Femur (tissue), 1 donor: Measurements from ENCODE around the gene COL23A1.

Source experiments
- DNase-seq: peaks from one replicate; pipeline ENCODE4 v3.0.0-alpha.2; 2017

The COL23A1 gene

GRCh38 chr5:178469975-178470759 lies 120.0 kb downstream of the COL23A1 start:
- DNase-seq = no peak

DNA sequence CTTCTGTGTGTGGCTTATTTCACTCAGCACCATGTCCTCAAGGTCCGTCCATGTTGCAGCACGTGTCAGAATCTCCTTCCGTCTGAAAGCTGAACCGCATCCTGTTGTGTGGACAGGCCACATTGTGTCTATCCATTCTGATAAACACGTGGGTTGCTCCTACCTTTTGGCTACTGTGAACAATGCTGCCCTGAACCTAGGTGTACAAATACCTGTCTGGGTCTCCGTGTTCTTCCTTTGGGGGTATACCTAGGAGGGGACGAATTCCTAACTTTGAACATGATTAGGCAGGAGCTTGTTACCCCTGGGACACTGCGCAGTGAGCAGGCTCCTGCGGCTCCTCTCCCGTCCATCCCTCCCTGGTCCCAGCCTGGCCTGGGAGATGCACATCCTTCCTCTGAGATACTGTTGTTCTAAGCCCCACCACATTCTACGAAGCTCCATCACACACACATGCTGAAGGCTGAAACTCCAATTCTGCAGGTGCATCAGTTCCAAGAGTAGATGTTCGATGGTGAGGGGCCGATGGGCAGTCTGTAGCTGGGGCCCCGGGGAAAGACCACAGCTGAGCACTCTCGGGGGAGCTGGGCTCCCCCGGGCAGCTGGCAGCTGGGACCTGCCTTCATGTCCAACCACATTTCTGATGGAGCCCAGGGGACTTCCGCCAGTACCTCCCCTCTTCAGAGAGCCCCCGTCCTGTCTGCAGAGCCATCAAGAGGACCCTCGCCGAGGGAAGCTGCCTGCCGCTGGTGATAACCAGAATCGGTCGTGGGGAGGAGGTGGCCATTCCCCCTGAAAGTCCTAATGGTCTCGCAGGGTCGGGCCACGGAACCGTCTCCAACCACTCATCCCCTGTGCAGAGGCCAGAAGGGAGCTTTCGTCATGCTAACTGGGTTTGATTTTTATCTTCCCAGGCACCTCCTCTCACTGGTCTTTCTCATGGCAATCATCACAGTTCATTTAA lies 120.9 kb downstream of the COL23A1 start:
- DNase-seq = no peak

GRCh38 chr5:178468196-178468685 lies 122.0 kb downstream of the COL23A1 start:
- no peak for DNase-seq

- DNase-seq = peak; percentile 69
Observed at GRCh38 chr5:178467568-178468195, 122.5 kb downstream of the COL23A1 start.

GRCh38 chr5:178467205-178467567 lies 123.0 kb downstream of the COL23A1 start:
- DNase-seq = no peak

DNA sequence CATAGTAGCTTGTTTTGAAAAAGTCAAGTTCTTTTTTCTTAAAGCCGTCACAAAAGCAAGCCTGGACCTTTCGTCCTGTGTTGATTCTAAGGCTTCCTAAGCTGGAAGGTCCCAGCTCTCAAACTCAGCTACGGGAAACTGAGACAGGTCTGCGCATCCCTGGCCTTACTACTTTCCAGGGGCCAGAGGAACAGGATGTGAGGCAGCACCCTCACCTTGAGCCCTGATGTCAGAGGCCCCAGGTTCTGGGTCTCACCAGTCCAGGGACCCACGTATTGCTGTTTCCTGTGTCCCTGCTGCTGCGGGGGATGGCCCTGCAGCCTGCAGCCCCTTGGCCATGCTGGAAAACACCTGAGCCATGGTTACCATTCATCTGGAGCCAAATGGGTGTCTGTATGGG lies 123.9 kb downstream of the COL23A1 start:
- no peak for DNase-seq

DNA sequence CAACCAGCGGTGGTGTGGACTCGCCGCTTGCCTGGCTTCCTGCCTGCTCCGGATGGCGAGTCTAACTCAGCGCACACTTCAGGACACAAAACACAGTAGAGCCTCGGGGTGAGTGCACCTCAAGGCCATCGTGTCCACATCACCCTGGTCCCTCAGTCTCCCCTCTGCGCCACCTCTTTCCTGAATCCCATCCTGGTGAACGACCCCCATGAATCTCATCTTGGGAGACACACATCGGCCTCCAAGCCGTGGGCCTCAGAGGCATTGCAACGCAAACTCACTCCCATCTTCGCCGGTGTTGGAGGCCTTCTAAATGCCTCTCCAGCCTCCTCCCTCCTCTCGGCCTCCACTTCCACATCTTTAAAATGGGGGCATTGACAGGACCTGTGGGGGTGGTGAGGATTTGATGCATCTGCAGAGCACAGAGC lies 124.3 kb downstream of the COL23A1 start:
- DNase-seq = no peak

DNA sequence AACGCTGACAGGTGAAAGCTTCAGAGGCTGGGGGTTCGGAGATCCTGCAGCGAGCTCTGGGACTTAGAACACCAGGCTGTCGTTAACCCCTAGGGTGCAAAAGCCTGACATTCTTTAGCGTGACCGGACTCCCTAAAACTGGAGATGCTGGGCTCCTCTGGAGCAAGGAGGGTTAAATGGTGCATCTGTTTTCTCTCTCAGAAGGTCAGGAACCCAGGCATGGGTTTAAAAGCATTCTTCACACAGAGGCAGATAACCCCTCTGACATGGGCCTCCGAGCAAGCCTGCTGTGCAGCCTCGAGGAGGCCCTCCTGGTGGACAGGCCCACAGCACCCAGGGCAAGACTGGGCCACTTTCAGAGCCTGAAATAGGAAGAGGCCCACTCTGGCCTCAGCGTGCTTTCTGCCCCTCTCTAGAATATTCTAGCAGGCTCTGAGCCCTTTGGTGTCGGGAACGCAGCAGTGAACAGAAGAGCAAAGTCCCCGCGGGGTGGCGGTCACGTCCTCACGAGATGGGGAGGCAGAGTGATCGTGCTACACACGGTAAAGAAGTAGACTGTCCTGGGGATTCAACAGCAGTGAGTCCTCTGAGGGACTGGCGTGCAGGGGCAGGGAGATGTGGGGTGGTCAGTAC lies 124.8 kb downstream of the COL23A1 start:
- DNase-seq = no peak

DNA sequence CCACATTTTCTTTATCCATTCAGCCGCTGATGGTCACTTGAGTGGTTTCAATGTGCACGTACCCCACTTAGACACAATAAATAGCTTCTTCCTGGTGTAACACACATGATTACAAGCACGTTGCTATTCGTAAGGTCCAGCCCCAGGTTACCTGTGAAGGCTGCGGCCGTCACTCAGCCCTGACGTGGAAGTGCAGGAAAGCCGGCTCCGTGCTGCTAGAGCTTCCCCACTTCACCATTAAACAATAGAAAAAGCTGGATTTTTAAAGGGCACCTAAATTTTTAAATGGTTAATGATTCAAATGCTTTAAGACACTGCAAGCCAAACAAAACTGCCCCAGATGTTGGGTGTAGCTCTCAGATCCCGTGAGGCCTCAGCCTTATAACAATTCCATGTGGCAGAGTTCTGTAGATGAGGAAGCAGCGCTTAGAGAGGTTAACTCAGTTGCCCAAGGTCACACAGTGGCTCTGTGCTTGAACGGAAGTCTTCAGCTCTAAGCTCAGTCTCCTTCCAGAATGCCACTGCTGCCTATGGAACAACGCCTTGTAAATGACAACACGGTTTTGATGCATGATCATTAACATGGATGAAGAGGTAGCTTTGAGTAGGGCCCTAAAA lies 125.7 kb downstream of the COL23A1 start:
- DNase-seq = no peak

GRCh38 chr5:178463321-178464155 lies 126.7 kb downstream of the COL23A1 start:
- DNase-seq = no peak

DNA sequence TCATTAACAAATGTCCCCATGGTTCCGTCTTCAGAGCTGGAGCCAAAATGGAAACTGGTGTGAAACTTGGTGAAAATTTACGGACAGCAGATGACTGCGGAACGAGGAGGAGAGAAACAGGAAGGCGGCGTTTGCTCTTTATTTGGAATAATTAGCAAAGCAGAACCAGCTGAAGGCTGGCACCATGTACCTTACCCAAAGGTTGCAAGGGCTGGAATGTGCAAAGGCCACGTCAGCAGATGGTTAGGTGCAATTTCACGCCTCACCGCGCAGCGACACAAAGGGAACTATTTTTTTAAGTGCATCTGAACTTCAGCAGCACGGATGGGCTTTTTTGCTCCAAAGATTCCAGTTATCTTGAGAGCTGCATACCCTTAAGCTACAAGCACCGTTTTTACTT lies 127.4 kb downstream of the COL23A1 start:
- DNase-seq = no peak

- no peak for DNase-seq
Observed at GRCh38 chr5:178462076-178462475, 128.1 kb downstream of the COL23A1 start.

DNA sequence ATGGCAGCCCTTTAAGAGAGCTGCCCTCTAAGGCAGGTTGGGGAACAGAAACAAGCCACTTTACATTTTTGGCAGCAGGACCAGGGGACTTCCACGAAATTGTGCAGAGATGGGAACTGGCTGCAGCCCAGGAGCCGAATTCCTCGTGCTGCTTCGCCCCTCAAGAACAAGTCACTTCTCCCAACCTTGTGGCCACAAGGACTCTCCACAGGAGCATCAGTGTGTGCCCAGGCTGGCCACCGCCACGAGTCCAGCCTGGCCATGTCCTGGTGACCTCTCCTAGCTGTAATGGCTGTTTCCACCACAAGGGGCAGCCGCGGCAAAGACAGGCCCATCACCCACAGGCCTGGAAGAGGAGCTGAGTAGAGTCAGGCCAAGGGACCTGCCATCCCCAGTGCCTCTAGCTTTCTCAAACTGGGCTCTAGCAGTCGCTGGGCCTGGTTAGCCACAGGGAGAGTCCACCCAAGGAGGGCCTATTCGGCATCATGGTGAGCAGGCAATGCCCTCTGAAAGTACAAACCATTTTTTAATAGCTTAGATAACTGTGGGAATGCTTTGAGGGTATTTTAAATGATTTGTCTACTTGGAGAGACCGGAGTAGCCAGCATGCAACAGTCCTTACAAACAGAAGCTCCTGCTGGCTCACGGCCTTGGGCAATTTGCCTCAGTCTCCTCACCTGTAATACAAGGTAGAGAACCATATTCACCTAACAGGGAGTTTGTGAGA lies 129.0 kb downstream of the COL23A1 start:
- peak; percentile 84 for DNase-seq

GRCh38 chr5:178460598-178460997 lies 129.6 kb downstream of the COL23A1 start:
- no peak for DNase-seq

GRCh38 chr5:178460174-178460573 lies 130.0 kb downstream of the COL23A1 start:
- no peak for DNase-seq

DNA sequence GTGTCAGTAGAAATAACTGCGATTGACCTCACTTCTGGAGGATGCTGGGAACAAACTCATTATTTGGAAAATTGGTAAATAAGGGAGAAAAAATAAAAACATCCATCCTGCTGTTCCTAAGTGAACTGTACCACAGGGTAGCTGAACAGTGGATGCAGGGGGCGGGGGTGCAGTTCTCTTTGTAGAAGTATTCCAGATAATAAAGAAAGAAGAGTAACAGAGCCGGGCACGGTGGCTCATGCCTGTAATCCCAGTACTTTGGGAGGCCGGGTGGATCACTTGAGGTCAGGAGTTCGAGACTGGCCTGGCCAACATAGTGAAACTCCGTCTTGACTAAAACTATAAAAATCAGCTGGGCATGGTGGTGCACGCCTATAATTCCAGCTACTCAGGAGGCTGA lies 132.1 kb downstream of the COL23A1 start:
- DNase-seq = no peak

- no peak for DNase-seq
Observed at GRCh38 chr5:178457471-178457870, 132.7 kb downstream of the COL23A1 start.

DNA sequence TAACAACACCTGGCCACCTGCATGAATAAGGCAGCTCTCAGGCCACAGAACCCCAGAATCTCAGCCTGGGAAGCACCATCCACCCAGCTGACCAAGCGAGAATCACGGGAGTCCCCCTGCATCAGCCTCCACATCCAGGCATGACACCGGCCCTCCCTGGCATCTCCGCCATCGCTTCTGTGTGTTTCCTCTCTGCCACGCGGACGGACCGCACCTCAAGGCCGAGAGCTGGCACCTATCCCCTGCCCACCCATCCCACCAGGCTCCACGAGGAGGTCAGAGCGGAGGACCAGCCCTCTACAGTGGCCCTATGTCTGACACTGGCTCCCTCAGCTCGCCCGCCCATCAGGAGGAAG lies 134.7 kb downstream of the COL23A1 start:
- DNase-seq = no peak

DNA sequence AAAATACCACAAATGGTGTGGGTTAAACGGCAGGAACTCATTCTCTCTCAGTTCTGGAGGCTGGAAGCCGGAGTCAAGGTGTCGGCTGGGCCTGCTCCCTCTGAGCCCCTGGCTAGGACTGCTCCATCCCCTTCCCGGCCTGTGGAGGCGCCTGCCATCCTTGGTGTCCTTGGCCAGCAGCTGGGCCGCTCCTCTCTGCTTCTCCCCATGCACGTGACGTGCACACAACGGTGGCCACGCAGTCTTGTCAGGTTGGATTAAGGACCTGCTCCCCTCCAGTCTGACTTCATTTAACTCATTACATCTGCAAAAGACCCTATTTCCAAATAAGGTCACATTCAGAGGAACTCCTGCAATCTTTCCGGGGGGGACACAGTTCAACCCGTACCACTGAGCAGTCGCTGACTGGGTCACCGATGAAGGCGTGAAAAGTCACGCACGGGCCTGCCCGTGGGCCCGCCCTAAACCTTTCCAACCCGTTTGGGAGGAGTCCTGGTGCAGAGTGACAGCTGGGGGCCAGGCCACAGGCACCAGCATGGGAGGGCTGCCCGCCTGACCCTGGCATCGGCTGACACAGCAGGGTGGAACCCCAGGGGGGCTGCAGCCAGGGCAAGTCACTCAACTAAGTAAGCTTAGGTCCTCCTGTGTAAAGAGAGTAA lies 135.2 kb downstream of the COL23A1 start:
- no peak for DNase-seq

DNA sequence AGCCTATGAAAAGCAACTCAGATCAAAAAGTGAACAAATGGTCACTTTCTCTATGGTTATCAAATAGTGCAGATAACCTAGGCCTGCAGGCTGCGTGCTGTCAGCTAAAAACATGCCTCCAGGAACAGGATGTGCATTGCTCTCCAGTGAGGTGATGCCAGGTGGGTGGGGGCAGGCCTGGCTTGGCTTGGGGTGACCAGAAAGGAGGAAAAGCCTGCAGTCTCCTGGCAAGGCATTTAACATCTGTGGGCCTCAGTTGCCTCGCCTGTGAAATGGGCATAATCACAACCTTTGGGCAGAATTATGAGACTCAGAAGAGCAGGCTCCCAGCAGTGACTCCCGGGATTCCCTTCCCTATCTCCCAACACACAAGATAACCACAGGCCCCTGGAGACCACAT lies 135.9 kb downstream of the COL23A1 start:
- DNase-seq = no peak
